Astrocyte (in vitro differentiated cells and primary cell): Measurements from ENCODE around the gene CHRNE. TPM values are rescaled to one million over a fixed set of nuclear protein-coding genes. Genes with fewer than 3 reads are reported as not detected.
"Not testable (repeated sequence)": the region's sequence is repeated elsewhere in the genome, so short reads cannot be mapped to it uniquely, and the experiment has no call there.

ENCODE experiments used
- DNase-seq: peaks from one replicate; pipeline ENCODE4 v3.0.0-alpha.2; 2010; ENCODE audit warnings: low read depth
- FAIRE-seq: peaks from 2 replicates; lab custom pipeline; 2011; peaks lifted over from hg19 to GRCh38; lab: Jason Lieb, UNC
- H2AFZ ChIP-seq: 2 replicates; pipeline ENCODE4 v1.6.0; 2012; ENCODE audit warnings: low read depth, low read length, inconsistent platforms
- H3K27ac ChIP-seq: 2 replicates; pipeline ENCODE4 v1.5.1; 2011; ENCODE audit warnings: low read depth, low read length, inconsistent platforms
- H3K27me3 ChIP-seq: 2 replicates; pipeline ENCODE4 v1.6.0; 2011; ENCODE audit warnings: low read length, inconsistent platforms; ENCODE audit not compliant: insufficient read depth
- H3K36me3 ChIP-seq: 2 replicates; pipeline ENCODE4 v1.5.1; 2011; ENCODE audit warnings: low read length, inconsistent platforms; ENCODE audit not compliant: insufficient read depth
- H3K4me1 ChIP-seq: 2 replicates; pipeline ENCODE4 v1.5.1; 2011; ENCODE audit warnings: low read length, inconsistent platforms; ENCODE audit not compliant: insufficient read depth
- H3K4me2 ChIP-seq: 2 replicates; pipeline ENCODE4 v1.6.0; 2012; ENCODE audit warnings: low read length, inconsistent platforms
- H3K4me3 ChIP-seq: 2 replicates; pipeline ENCODE4 v1.5.1; 2011; ENCODE audit warnings: low read depth, mild to moderate bottlenecking, low read length, inconsistent platforms; ENCODE audit not compliant: insufficient read depth
- H3K79me2 ChIP-seq: 2 replicates; pipeline ENCODE4 v1.6.0; 2012; ENCODE audit warnings: mild to moderate bottlenecking, low read length, inconsistent platforms; ENCODE audit not compliant: insufficient read depth
- H3K9ac ChIP-seq: 2 replicates; pipeline ENCODE4 v1.6.0; 2012; ENCODE audit warnings: mild to moderate bottlenecking, low read length, inconsistent platforms
- H3K9me3 ChIP-seq: 2 replicates; pipeline ENCODE4 v1.5.1; 2012; ENCODE audit warnings: low read depth, mild to moderate bottlenecking, low read length, inconsistent platforms; ENCODE audit not compliant: insufficient read depth
- H4K20me1 ChIP-seq: 2 replicates; pipeline ENCODE4 v1.6.0; 2012; ENCODE audit warnings: low read length, inconsistent platforms; ENCODE audit not compliant: insufficient read depth
- H3K27ac Mint-ChIP-seq: one replicate; pipeline ENCODE4 v1.8.0; 2021; ENCODE audit warnings: mild to moderate bottlenecking, mixed read lengths; ENCODE audit not compliant: unreplicated experiment
- H3K27me3 Mint-ChIP-seq: one replicate; pipeline ENCODE4 v1.8.0; 2021; ENCODE audit warnings: low read depth, mixed read lengths; ENCODE audit not compliant: unreplicated experiment
- H3K36me3 Mint-ChIP-seq: one replicate; pipeline ENCODE4 v1.8.0; 2021; ENCODE audit warnings: low read depth, mixed read lengths; ENCODE audit not compliant: unreplicated experiment
- H3K4me1 Mint-ChIP-seq: one replicate; pipeline ENCODE4 v1.8.0; 2021; ENCODE audit warnings: low read depth, mixed read lengths; ENCODE audit not compliant: unreplicated experiment
- H3K4me3 Mint-ChIP-seq: one replicate; pipeline ENCODE4 v1.8.0; 2021; ENCODE audit warnings: mild to moderate bottlenecking, moderate library complexity, mixed read lengths; ENCODE audit not compliant: unreplicated experiment
- H3K9me3 Mint-ChIP-seq: one replicate; pipeline ENCODE4 v1.8.0; 2021; ENCODE audit warnings: mild to moderate bottlenecking, mixed read lengths; ENCODE audit not compliant: unreplicated experiment
- EZH2 ChIP-seq: IDR thresholded peaks from 2 replicates; pipeline ENCODE4 v1.6.1; 2012; ENCODE audit warnings: mild to moderate bottlenecking, low read length, inconsistent platforms; ENCODE audit not compliant: insufficient read depth
- total RNA-seq: library from RNA; stranded (reverse); gene quantifications from 2 replicates; pipeline ENCODE4 v1.2.1, GENCODE V29; 2021
- TF ChIP-seq, protein P1 (sequence below): IDR thresholded peaks from 2 replicates; pipeline ENCODE4 v1.5.1; 2011; ENCODE audit warnings: low read depth, mild to moderate bottlenecking, inconsistent platforms, low read length, moderate library complexity; ENCODE audit not compliant: insufficient read depth

CHRNE gene
- total RNA-seq, 1 donor from 2014 or later, result 0.20 TPM

- H3K4me2 ChIP-seq, result no peak overlapping the region
- no peak overlapping the region for H3K9ac ChIP-seq
- no peak overlapping the region for H3K27ac ChIP-seq
- H3K36me3 ChIP-seq, result no peaks in the 10 kb centered on the region
- no peaks in the 10 kb centered on the region for H4K20me1 ChIP-seq
- H3K4me1 Mint-ChIP-seq, result no peaks in the 10 kb centered on the region
- no peak overlapping the region for H2AFZ ChIP-seq
- FAIRE-seq (no peak), DNase-seq (no peak)
- no peaks in the 10 kb centered on the region for H3K9me3 Mint-ChIP-seq
- no peaks in the 10 kb centered on the region for H3K79me2 ChIP-seq
- no peaks in the 10 kb centered on the region for H3K27me3 ChIP-seq
- H3K4me3 ChIP-seq, result no peak overlapping the region
- H3K4me1 ChIP-seq, result peaks cover under 1% of the 10 kb centered on the region
- H3K9me3 ChIP-seq, result no peaks in the 10 kb centered on the region
- TF ChIP-seq EZH2, result no peak
- TF ChIP-seq, protein P1, sequence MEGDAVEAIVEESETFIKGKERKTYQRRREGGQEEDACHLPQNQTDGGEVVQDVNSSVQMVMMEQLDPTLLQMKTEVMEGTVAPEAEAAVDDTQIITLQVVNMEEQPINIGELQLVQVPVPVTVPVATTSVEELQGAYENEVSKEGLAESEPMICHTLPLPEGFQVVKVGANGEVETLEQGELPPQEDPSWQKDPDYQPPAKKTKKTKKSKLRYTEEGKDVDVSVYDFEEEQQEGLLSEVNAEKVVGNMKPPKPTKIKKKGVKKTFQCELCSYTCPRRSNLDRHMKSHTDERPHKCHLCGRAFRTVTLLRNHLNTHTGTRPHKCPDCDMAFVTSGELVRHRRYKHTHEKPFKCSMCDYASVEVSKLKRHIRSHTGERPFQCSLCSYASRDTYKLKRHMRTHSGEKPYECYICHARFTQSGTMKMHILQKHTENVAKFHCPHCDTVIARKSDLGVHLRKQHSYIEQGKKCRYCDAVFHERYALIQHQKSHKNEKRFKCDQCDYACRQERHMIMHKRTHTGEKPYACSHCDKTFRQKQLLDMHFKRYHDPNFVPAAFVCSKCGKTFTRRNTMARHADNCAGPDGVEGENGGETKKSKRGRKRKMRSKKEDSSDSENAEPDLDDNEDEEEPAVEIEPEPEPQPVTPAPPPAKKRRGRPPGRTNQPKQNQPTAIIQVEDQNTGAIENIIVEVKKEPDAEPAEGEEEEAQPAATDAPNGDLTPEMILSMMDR, result no peak
- no peak overlapping the region for H3K27ac Mint-ChIP-seq
- H3K36me3 Mint-ChIP-seq, result no peaks in the 10 kb centered on the region
- H3K27me3 Mint-ChIP-seq, result no peaks in the 10 kb centered on the region
- H3K4me3 Mint-ChIP-seq, result no peak overlapping the region
These were observed 11.1 kb upstream of the CHRNE start for GRCh38 chr17:4913994-4914393.

DNA sequence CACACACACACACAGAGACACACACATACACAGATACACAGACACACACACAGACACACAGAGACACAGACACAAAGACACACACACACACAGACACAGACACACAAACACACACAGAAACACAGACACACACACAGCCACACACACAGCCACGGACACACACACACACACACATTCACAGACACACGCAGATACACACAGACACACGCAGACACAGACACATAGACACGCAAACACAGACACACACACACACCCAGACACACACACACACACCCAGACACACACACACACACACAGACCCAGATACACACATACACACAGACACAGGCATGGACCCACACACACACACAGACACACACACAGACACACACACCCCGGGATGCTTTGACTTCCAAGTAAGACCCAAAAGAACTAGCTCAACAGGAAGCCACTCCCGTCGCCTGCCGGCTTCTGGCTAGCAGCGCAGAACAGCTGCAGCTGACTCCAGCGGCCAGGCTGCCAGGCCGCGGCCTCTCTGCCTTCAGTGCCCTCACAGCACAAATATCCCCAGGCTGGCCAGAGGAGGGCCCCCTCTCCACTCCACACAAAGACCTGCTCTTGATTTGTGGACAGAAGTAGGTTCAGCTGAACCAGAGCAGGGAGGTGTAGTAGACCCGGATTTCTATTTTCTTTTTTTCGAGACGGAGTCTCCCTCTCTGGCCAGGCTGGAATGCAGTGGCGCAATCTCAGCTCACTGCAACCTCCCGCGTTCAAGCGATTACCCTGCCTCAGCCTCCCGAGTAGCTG is 6.0 kb upstream of the CHRNE start:
- no peaks in the 10 kb centered on the region for H3K36me3 Mint-ChIP-seq
- peaks cover 2% of the 10 kb centered on the region for H3K4me1 Mint-ChIP-seq
- H3K27me3 ChIP-seq, result no peaks in the 10 kb centered on the region
- peak overlapping the region; percentile 59 for H3K4me2 ChIP-seq
- no peaks in the 10 kb centered on the region for H3K9me3 ChIP-seq
- no peaks in the 10 kb centered on the region for H3K79me2 ChIP-seq
- H3K27me3 Mint-ChIP-seq, result no peaks in the 10 kb centered on the region
- no peak overlapping the region for H3K27ac Mint-ChIP-seq
- FAIRE-seq, result no peak
- H4K20me1 ChIP-seq, result no peaks in the 10 kb centered on the region
- peaks cover 4% of the 10 kb centered on the region for H3K4me1 ChIP-seq
- TF ChIP-seq, protein P1, result peak; percentile 58
- no peak for TF ChIP-seq EZH2
- no peak overlapping the region for H3K4me3 ChIP-seq
- H3K27ac ChIP-seq, result no peak overlapping the region
- H3K9ac ChIP-seq, result peak overlapping the region; percentile 57
- H3K4me3 Mint-ChIP-seq, result no peak overlapping the region
- DNase-seq, result peak; percentile 74
- H3K9me3 Mint-ChIP-seq, result no peaks in the 10 kb centered on the region
- peak overlapping the region; percentile 89 for H2AFZ ChIP-seq
- H3K36me3 ChIP-seq, result no peaks in the 10 kb centered on the region

DNA sequence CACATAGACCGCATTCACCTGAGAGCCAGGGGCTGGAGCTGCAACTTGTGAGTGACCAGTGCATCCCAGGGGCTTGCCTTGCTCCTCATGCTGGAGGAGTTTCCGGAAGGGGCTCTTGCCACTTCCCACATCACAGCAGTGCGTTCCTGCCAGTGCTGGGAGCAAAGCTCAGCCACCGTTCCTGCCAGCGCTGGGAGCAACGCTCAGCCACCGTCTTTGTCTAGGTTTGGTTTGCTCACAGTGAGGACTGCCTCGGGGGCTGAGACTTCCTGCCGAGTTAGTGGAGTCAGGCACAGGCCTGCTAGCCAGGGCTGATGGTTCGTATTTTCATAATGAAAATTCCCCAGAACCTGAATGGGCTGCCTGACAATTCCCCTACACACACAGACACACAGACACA is 5.4 kb upstream of the CHRNE start:
- H3K4me3 Mint-ChIP-seq, result no peak overlapping the region
- Histone ChIP-seq H3K9me3 (no peaks in the 10 kb centered on the region), H3K36me3 (no peaks in the 10 kb centered on the region), H3K79me2 (no peaks in the 10 kb centered on the region), H4K20me1 (no peaks in the 10 kb centered on the region), H3K27ac (no peak overlapping the region), H3K4me1 (peaks cover 4% of the 10 kb centered on the region), H3K4me3 (no peak overlapping the region), H3K4me2 (peak overlapping the region; percentile 59), H2AFZ (peak overlapping the region; percentile 50), H3K27me3 (no peaks in the 10 kb centered on the region), H3K9ac (peak overlapping the region; percentile 57)
- TF ChIP-seq EZH2, result no peak
- TF ChIP-seq, protein P1, result no peak
- H3K27me3 Mint-ChIP-seq, result no peaks in the 10 kb centered on the region
- H3K36me3 Mint-ChIP-seq, result no peaks in the 10 kb centered on the region
- H3K4me1 Mint-ChIP-seq, result peaks cover 2% of the 10 kb centered on the region
- FAIRE-seq (no peak), DNase-seq (no peak)
- H3K9me3 Mint-ChIP-seq, result no peaks in the 10 kb centered on the region
- no peak overlapping the region for H3K27ac Mint-ChIP-seq

DNA sequence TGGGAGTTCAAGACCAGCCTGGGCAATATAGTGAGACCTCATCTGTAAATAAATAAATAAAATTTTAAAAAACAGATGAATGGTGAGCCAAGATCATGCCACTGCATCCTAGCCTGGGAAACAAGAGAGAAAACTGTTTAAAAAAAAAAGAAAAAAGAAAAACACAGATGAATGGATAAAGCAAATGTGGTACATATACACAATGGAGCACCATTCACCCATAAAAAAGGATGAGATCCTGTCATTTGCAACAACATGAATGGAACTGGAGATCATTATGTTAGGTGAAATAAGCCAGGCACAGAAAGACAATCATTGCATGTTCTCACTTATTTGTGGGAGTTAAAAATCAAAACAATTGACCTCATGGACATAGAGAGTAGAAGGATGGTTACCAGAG is 3.7 kb upstream of the CHRNE start:
- H3K27me3 Mint-ChIP-seq, H3K4me2 ChIP-seq, H3K27ac ChIP-seq, DNase-seq, H3K27ac Mint-ChIP-seq, H3K9me3 Mint-ChIP-seq, H2AFZ ChIP-seq, H3K79me2 ChIP-seq, H3K9ac ChIP-seq, FAIRE-seq, H3K27me3 ChIP-seq, H3K36me3 Mint-ChIP-seq, H3K4me1 ChIP-seq, H3K9me3 ChIP-seq, H3K36me3 ChIP-seq, H3K4me3 Mint-ChIP-seq, H4K20me1 ChIP-seq, H3K4me1 Mint-ChIP-seq, H3K4me3 ChIP-seq: not testable (repeated sequence)
